Measurements from ENCODE around the gene CACTIN.

CACTIN gene

GRCh38 chr19:3626473-3627350 is at the start of gene CACTIN:
Gene CACTIN (minus strand): TSS chr19:3626790. CDS start chr19:3626762, 28 bp downstream.
- no peaks in the 10 kb centered on the region for H3K27me3 ChIP-seq (ENCODE audit: insufficient read depth, low read depth, severe bottlenecking)
- H3K27ac ChIP-seq, result peak within 1 kb of the TSS; percentile 100
- H3K4me3 ChIP-seq (ENCODE audit: low read depth, low read length), result peak within 1 kb of the TSS; percentile 82
- no peaks in the 10 kb centered on the region for H3K9me3 ChIP-seq (ENCODE audit: severe bottlenecking)
- H3K36me3 ChIP-seq, result peaks cover 26% of the 10 kb centered on the region
- no peak for TF ChIP-seq CTCF (IDR thresholded peaks at IDR 0.05; ENCODE audit: low read depth, low read length)
- DNase-seq, result peak; percentile 99

GRCh38 chr19:3674784-3675543 is 48.4 kb upstream of the CACTIN start:
- TF ChIP-seq CTCF (IDR thresholded peaks at IDR 0.05; ENCODE audit: low read depth, low read length), result no peak
- peaks cover 22% of the 10 kb centered on the region for H3K36me3 ChIP-seq
- no peak overlapping the region for H3K4me3 ChIP-seq (ENCODE audit: low read depth, low read length)
- no peak overlapping the region for H3K27ac ChIP-seq
- no peaks in the 10 kb centered on the region for H3K9me3 ChIP-seq (ENCODE audit: severe bottlenecking)
- no peak for DNase-seq
- no peaks in the 10 kb centered on the region for H3K27me3 ChIP-seq (ENCODE audit: insufficient read depth, low read depth, severe bottlenecking)

- Histone ChIP-seq H3K9me3 (ENCODE audit: severe bottlenecking) (no peaks in the 10 kb centered on the region), H3K4me3 (ENCODE audit: low read depth, low read length) (no peak overlapping the region), H3K27me3 (ENCODE audit: insufficient read depth, low read depth, severe bottlenecking) (no peaks in the 10 kb centered on the region), H3K36me3 (peaks cover 15% of the 10 kb centered on the region), H3K27ac (no peak overlapping the region)
- DNase-seq, result no peak
- TF ChIP-seq CTCF (IDR thresholded peaks at IDR 0.05; ENCODE audit: low read depth, low read length), result no peak
Measured at GRCh38 chr19:3673506-3674439, 47.2 kb upstream of the CACTIN start.

- H3K4me3 ChIP-seq (ENCODE audit: low read depth, low read length), result no peak overlapping the region
- no peak for DNase-seq
- peaks cover 15% of the 10 kb centered on the region for H3K36me3 ChIP-seq
Measured at GRCh38 chr19:3672993-3673392, 46.4 kb upstream of the CACTIN start.

More at GRCh38 chr19:3672993-3673392, 46.4 kb upstream of the CACTIN start:
- no peak overlapping the region for H3K27ac ChIP-seq
- H3K9me3 ChIP-seq (ENCODE audit: severe bottlenecking), result no peaks in the 10 kb centered on the region
- no peaks in the 10 kb centered on the region for H3K27me3 ChIP-seq (ENCODE audit: insufficient read depth, low read depth, severe bottlenecking)
- TF ChIP-seq CTCF (IDR thresholded peaks at IDR 0.05; ENCODE audit: low read depth, low read length), result peak; percentile 67
